GM13976 (cell line): ENCODE results near the gene CEP104.

Source experiments
- DNase-seq: peaks from one replicate; pipeline ENCODE4 v3.0.0; 2012; ENCODE audit warnings: low spot score
- in situ Hi-C: fragments of 300-500 bp; cut with MboI; formaldehyde crosslinking; loops from one replicate; pipeline ENCODE4 v1.12.0; 2022; ENCODE audit warnings: low sequenced_read_pairs, mixed read lengths, inconsistent platforms; ENCODE audit not compliant: unreplicated experiment
- TF ChIP-seq, protein P1 (sequence below): IDR thresholded peaks from 2 replicates; pipeline ENCODE4 v1.5.1; 2012; ENCODE audit warnings: borderline replicate concordance, mild to moderate bottlenecking; ENCODE audit not compliant: insufficient read depth; ENCODE audit errors: extremely low read depth, missing control alignments, control extremely low read depth

CEP104 gene

DNA sequence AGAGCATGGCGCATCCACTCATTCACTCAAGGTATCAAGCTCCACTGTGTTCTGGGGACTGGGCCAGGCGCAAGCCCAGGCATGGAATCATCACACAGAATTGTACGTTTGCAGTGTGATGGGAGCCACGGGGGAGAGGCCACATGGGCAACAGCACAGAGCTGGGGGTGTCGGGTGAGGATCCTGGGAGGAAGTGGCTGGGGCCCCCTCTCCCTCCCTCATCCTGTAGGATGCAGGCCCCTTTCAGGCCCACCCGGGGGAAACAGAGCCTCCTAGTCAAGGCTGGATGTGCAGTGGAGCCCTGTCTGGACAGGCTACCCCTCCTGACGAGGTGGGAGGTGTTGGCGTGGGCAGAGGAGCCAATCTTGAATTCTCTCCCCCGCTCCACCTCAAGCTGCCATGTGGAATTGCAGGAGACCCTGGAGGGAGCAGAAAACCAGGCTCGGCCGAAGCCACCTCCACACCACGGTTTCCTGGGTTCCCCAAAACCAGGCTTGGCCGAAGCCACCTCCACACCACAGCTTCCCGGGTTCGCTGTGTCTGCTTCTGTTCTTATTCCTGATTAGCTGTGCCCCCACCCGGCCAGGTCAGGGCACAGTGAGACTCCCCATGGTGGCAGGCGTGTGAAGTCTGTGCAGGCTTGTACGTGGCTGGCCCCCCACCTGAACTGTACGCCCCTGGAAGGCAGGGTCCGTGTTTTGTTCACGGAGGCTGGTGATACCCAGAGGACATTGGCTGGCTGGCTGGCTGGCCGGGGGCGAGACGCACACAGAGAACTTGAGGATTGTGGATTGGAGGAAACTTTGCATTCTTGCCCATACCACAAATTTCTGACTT, 47.2 kb upstream of the CEP104 start:
- TF ChIP-seq, protein P1, sequence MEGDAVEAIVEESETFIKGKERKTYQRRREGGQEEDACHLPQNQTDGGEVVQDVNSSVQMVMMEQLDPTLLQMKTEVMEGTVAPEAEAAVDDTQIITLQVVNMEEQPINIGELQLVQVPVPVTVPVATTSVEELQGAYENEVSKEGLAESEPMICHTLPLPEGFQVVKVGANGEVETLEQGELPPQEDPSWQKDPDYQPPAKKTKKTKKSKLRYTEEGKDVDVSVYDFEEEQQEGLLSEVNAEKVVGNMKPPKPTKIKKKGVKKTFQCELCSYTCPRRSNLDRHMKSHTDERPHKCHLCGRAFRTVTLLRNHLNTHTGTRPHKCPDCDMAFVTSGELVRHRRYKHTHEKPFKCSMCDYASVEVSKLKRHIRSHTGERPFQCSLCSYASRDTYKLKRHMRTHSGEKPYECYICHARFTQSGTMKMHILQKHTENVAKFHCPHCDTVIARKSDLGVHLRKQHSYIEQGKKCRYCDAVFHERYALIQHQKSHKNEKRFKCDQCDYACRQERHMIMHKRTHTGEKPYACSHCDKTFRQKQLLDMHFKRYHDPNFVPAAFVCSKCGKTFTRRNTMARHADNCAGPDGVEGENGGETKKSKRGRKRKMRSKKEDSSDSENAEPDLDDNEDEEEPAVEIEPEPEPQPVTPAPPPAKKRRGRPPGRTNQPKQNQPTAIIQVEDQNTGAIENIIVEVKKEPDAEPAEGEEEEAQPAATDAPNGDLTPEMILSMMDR = no peak
- in situ Hi-C loops = loop anchor here (25.0 kb wide), 1 partner anchor 908 kb away; no protein-coding TSS in a partner anchor
- DNase-seq = no peak

DNA sequence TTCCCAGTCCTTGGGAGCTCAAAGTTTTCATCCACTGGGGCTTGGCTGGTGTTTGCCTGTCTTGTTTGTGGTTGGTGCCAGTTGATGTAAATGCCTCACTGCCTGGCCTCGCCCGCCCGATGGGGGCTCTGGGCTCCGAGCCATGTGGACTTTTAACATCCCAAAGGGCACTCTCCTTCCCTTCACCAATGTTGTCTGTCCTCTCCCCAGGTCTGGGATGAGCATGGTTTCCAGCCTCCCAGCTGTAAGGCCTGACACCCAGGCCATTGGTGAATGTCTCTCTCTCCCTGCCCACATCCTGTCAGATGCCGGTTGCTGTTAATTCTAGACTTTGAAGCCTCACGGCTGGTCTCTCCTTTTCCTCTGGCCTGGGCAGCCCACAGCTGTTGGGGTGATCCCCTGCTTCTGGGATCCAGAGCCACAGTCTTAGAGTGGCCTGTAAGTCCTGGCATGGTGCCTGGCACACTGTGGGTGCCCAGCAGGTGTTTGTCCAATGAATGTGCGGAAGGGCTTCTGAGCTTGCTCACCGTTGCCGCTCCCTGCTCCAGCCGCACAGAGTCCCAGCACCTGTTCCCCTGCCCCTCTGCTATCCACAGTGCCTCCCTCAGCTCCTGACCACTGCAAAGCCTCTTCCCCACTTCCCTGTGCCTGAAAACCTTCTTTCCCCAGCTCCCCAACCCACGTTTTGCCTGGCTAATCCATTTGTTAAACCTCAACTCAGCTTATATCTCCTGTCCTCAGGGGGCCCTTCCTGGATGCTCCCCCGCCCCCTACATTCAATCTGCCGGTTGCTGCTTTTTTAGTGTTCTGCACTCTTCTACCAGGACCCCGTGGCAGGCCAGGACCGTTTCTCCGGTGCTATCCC, 46.4 kb upstream of the CEP104 start:
- TF ChIP-seq, protein P1 = no peak
- no peak for DNase-seq
- in situ Hi-C loops = loop anchor here (25.0 kb wide), 1 partner anchor 909 kb away; no protein-coding TSS in a partner anchor

DNA sequence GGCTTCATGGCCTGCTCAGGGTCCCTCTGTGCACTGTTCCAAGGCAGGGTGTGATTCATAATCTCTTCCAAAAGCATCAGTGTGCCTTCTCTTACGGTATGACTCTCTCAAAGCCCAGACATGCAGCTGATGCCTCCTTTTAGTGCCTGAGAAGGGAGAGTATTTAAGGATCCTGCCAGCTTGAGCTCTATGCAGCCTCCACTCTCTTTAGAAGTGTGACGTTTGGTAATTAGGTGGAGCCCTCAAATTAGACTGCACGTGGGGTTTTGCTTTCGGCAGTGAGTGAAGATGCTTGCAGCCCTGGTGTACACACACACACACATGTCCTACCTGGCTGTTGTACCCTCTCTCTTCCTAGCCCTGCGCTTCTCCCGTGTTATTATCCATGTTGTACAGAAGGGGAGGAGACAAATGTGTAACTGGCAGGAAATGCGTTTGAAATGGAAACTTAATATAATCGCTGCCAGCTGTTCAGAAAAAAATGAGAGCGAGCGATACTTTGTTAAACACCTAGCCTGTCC, 45.6 kb upstream of the CEP104 start:
- no peak for DNase-seq
- in situ Hi-C loops = loop anchor here (25.0 kb wide), 1 partner anchor 910 kb away; no protein-coding TSS in a partner anchor
- TF ChIP-seq, protein P1 = no peak

DNA sequence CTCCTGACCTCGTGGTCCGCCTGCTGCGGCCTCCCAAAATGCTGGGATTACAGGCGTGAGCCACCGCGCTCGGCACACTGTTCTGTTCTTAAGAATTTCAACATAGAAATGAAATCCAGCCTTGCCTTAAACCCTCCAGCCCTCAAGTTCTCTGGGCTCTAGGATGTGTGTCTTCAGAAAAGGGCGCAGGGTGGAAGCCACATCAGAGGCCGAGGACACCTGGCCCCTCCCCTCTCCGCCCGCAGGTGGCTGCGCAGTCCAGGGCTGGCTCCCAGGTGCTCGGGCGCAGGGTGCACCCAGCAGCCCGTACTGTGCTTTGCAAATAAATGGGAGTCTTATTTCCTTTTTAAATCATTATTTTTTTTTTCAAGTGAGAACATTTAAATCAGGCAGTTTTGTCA, 45.1 kb upstream of the CEP104 start:
- TF ChIP-seq, protein P1 = no peak
- in situ Hi-C loops = loop anchor here (25.0 kb wide), 1 partner anchor 910 kb away; no protein-coding TSS in a partner anchor
- no peak for DNase-seq

DNA sequence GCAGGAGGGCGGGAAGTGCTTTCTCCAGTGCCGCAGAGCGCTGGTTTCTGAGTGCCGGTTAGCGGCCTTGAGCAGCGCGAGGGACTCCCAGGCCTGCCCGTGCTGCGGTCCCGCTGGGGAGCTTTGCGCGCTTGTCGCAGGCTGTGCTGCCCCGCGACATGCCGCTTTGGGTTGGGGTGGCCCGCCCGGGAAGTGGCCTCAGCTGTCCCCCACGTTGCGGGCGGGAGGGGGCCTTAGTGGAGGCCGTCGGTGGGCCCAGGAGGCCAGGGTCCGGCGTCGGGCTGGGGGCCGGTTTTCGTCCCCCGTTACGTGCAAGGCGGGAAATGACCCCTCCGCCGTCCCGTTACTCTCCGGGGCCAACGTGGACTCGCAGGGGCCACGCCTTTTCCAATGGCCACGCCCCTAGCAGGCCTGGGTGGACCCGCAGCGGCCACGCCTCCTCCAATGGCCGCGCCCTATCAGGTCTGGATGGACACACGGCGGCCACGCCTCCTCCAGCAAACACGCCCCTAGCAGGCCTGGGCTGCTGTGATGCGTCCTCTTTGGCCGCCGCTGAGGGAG, 44.0 kb upstream of the CEP104 start:
- peak; percentile 98 for DNase-seq
- TF ChIP-seq, protein P1 = no peak
- in situ Hi-C loops = loop anchor here (25.0 kb wide), 1 partner anchor 911 kb away; no protein-coding TSS in a partner anchor
